ENCODE data around the gene PRDM15. TPM values are rescaled to one million over a fixed set of nuclear protein-coding genes. Genes with fewer than 3 reads are reported as not detected.

The PRDM15 gene
- total and polyA plus RNA-seq, 4 donors = 1.2 to 5.7 (median 2.1) TPM

DNA sequence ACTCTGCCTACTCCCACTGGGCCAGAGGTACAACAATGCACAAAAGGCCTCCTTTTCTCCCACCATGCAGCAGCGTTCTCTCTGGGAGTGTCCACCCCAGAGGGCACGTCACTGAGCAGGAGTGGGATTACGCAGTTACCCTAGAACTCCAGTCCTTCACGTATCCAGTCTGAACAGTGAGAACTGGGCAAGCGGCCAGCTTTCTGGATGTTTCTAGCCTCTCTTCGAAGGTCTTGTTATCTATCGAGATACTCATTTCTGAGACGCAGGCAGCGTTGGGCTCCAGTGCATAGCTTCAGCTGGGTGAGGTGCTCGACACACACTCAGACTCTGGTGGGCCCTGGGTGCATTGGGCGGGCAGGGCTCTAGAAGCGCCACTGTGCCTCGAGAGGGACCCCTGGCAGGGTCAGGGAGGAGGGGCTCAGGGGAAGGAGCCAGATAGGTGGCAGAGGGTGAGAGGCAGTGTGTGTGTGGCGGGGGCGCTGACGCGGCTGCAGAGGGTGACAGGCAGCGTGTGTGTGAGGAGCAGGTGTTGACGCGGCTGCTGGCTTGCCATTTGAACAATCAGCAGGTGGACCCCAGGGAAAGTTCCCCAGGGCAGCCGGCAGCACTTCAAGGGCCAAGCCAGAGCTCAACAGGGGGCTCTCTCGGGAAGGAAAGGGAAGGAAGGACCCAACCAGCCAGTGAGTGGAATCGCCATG lies 27.9 kb downstream of the PRDM15 start:
- Histone ChIP-seq H3K36me3 (ENCODE audit: control insufficient read depth in 4 of 4, insufficient read depth in 3 of 4, low read depth in 1 of 4, low read length in 3 of 4) (peaks cover 6 to 25% (median 8%) of the 10 kb centered on the region in 4 donors), H3K4me3 (ENCODE audit: low read depth in 1 of 3, low read length in 3 of 3) (no peak overlapping the region), H3K9me3 (ENCODE audit: control insufficient read depth in 4 of 4, low read length in 3 of 4) (no peaks in the 10 kb centered on the region), H3K4me1 (ENCODE audit: control insufficient read depth in 4 of 4, insufficient read depth in 4 of 4, low read length in 3 of 4) (no peaks in the 10 kb centered on the region), H3K27me3 (ENCODE audit: control insufficient read depth in 4 of 4, insufficient read depth in 4 of 4, low read length in 3 of 4) (no peaks in the 10 kb centered on the region), H3K9ac (ENCODE audit: low read depth in 1 of 2, low read length in 2 of 2) (no peak overlapping the region), H3K27ac (ENCODE audit: low read depth in 1 of 2, low read length in 2 of 2) (no peak overlapping the region)
- DNase-seq (ENCODE audit: low spot score) = no peak
- WGBS = 95% methylated on average over 23 of the region's 23 CpGs
- TF ChIP-seq, protein P1, sequence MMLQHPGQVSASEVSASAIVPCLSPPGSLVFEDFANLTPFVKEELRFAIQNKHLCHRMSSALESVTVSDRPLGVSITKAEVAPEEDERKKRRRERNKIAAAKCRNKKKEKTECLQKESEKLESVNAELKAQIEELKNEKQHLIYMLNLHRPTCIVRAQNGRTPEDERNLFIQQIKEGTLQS (IDR thresholded peaks at IDR 0.05) = no peak
- no peak for TF ChIP-seq GABPA (IDR thresholded peaks at IDR 0.05 in 1 of 2, conservative IDR thresholded peaks at IDR 0.05 in 1 of 2)
- TF ChIP-seq HNF4A (conservative IDR thresholded peaks at IDR 0.05) = no peak
- TF ChIP-seq FOXA1 (IDR thresholded peaks at IDR 0.05) = no peak
- TF ChIP-seq FOXA2 (IDR thresholded peaks at IDR 0.05) = no peak
- TF ChIP-seq JUND (IDR thresholded peaks at IDR 0.05) = no peak

DNA sequence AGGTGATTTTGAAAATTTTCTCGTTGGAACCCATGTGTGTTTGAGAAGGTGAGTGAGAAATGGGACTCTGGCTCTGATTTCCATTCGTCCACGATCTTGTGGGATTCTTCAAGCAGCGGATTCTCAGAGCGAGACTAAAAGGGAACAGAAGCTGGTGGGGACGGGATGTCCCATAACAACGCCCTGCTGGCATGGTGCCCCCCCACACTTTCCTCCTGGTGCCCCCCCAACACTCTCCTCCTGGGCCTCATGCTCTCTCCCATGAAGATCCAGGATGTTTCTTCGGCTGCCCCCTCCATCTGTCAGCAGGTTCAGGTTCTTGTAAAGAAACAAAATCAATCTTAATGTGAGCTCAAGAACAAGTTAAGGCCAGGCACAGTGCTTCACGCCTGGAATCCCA lies 29.1 kb downstream of the PRDM15 start:
- peaks cover 4 to 20% (median 8%) of the 10 kb centered on the region in 4 donors for H3K36me3 ChIP-seq (ENCODE audit: control insufficient read depth in 4 of 4, insufficient read depth in 3 of 4, low read depth in 1 of 4, low read length in 3 of 4)
- no peaks in the 10 kb centered on the region for H3K9me3 ChIP-seq (ENCODE audit: control insufficient read depth in 4 of 4, low read length in 3 of 4)
- no peak for DNase-seq (ENCODE audit: low spot score)
- WGBS = 97% methylated on average over 9 of the region's 9 CpGs
- H3K4me3 ChIP-seq (ENCODE audit: low read depth in 1 of 3, low read length in 3 of 3) = no peak overlapping the region
- no peaks in the 10 kb centered on the region for H3K4me1 ChIP-seq (ENCODE audit: control insufficient read depth in 4 of 4, insufficient read depth in 4 of 4, low read length in 3 of 4)
- no peaks in the 10 kb centered on the region for H3K27me3 ChIP-seq (ENCODE audit: control insufficient read depth in 4 of 4, insufficient read depth in 4 of 4, low read length in 3 of 4)
- no peak overlapping the region for H3K9ac ChIP-seq (ENCODE audit: low read depth in 1 of 2, low read length in 2 of 2)
- H3K27ac ChIP-seq (ENCODE audit: low read depth in 1 of 2, low read length in 2 of 2) = no peak overlapping the region
- TF ChIP-seq, protein P2, sequence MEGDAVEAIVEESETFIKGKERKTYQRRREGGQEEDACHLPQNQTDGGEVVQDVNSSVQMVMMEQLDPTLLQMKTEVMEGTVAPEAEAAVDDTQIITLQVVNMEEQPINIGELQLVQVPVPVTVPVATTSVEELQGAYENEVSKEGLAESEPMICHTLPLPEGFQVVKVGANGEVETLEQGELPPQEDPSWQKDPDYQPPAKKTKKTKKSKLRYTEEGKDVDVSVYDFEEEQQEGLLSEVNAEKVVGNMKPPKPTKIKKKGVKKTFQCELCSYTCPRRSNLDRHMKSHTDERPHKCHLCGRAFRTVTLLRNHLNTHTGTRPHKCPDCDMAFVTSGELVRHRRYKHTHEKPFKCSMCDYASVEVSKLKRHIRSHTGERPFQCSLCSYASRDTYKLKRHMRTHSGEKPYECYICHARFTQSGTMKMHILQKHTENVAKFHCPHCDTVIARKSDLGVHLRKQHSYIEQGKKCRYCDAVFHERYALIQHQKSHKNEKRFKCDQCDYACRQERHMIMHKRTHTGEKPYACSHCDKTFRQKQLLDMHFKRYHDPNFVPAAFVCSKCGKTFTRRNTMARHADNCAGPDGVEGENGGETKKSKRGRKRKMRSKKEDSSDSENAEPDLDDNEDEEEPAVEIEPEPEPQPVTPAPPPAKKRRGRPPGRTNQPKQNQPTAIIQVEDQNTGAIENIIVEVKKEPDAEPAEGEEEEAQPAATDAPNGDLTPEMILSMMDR (IDR thresholded peaks at IDR 0.05; ENCODE audit: low read depth, low read length, missing input control) = no peak
- TF ChIP-seq FOXA2 (IDR thresholded peaks at IDR 0.05) (no peak), YY1 (IDR thresholded peaks at IDR 0.05) (no peak), HNF4G (IDR thresholded peaks at IDR 0.05) (no peak), JUND (IDR thresholded peaks at IDR 0.05) (no peak), FOXA1 (IDR thresholded peaks at IDR 0.05) (no peak), TAF1 (conservative IDR thresholded peaks at IDR 0.05) (no peak), EGR1 (IDR thresholded peaks at IDR 0.05; ENCODE audit: low read depth in 2 of 2) (no peak)
- TF ChIP-seq, protein P1 (IDR thresholded peaks at IDR 0.05) = no peak
- TF ChIP-seq, protein P3, sequence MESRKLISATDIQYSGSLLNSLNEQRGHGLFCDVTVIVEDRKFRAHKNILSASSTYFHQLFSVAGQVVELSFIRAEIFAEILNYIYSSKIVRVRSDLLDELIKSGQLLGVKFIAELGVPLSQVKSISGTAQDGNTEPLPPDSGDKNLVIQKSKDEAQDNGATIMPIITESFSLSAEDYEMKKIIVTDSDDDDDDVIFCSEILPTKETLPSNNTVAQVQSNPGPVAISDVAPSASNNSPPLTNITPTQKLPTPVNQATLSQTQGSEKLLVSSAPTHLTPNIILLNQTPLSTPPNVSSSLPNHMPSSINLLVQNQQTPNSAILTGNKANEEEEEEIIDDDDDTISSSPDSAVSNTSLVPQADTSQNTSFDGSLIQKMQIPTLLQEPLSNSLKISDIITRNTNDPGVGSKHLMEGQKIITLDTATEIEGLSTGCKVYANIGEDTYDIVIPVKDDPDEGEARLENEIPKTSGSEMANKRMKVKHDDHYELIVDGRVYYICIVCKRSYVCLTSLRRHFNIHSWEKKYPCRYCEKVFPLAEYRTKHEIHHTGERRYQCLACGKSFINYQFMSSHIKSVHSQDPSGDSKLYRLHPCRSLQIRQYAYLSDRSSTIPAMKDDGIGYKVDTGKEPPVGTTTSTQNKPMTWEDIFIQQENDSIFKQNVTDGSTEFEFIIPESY (IDR thresholded peaks at IDR 0.05) = no peak
- TF ChIP-seq, protein P4, sequence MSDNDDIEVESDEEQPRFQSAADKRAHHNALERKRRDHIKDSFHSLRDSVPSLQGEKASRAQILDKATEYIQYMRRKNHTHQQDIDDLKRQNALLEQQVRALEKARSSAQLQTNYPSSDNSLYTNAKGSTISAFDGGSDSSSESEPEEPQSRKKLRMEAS (IDR thresholded peaks at IDR 0.05) = no peak

Data from liver (tissue), 9 donors.